GM21528 (cell line): ENCODE results near the gene TEX38.
"Not testable (repeated sequence)": the region's sequence is repeated elsewhere in the genome, so short reads cannot be mapped to it uniquely, and the experiment has no call there.

Source experiments
- ATAC-seq: cut with Tn5 transposase; IDR thresholded peaks from one replicate; pipeline ENCODE4 v1.9.1; 2021; ENCODE audit warnings: mild to moderate bottlenecking, moderate library complexity; ENCODE audit not compliant: unreplicated experiment, low FRiP score

TEX38 gene

GRCh38 chr1:46671554-46671953 is at the start of gene TEX38:
Gene TEX38 (plus strand): TSS chr1:46671854. CDS start chr1:46671935, 81 bp downstream.
- no peak for ATAC-seq

- no peak for ATAC-seq
Observed at GRCh38 chr1:46621930-46622329, 49.7 kb upstream of the TEX38 start.

- ATAC-seq = no peak
Observed at GRCh38 chr1:46622344-46622743, 49.3 kb upstream of the TEX38 start.

- ATAC-seq = no peak
Observed at GRCh38 chr1:46623743-46624644, 47.7 kb upstream of the TEX38 start.

GRCh38 chr1:46630719-46631118 is 40.9 kb upstream of the TEX38 start:
- no peak for ATAC-seq

- no peak for ATAC-seq
Observed at GRCh38 chr1:46635205-46635604, 36.4 kb upstream of the TEX38 start.

GRCh38 chr1:46637444-46638083 is 34.1 kb upstream of the TEX38 start:
- ATAC-seq = no peak

GRCh38 chr1:46638921-46639320 is 32.7 kb upstream of the TEX38 start:
- ATAC-seq = no peak

- no peak for ATAC-seq
Observed at GRCh38 chr1:46639547-46639946, 32.1 kb upstream of the TEX38 start.

- no peak for ATAC-seq
Observed at GRCh38 chr1:46642115-46642680, 29.5 kb upstream of the TEX38 start.

GRCh38 chr1:46643368-46643775 is 28.3 kb upstream of the TEX38 start:
- ATAC-seq = no peak

- no peak for ATAC-seq
Observed at GRCh38 chr1:46645815-46646214, 25.8 kb upstream of the TEX38 start.

GRCh38 chr1:46646331-46646730 is 25.3 kb upstream of the TEX38 start:
- no peak for ATAC-seq

- ATAC-seq = no peak
Observed at GRCh38 chr1:46646844-46647243, 24.8 kb upstream of the TEX38 start.

GRCh38 chr1:46647611-46648010 is 24.0 kb upstream of the TEX38 start:
- no peak for ATAC-seq

GRCh38 chr1:46649764-46650163 is 21.9 kb upstream of the TEX38 start:
- no peak for ATAC-seq

GRCh38 chr1:46650491-46650890 is 21.2 kb upstream of the TEX38 start:
- ATAC-seq = no peak

GRCh38 chr1:46651152-46651551 is 20.5 kb upstream of the TEX38 start:
- ATAC-seq = not testable (repeated sequence)

- no peak for ATAC-seq
Observed at GRCh38 chr1:46652321-46653100, 19.1 kb upstream of the TEX38 start.

GRCh38 chr1:46653405-46653958 is 18.2 kb upstream of the TEX38 start:
- no peak for ATAC-seq
